AG08395 (cell line): ENCODE data around the gene STS.
A peak's percentile ranks its signal among the peaks of the same experiment; 100 is the strongest.
"Not testable (repeated sequence)": the region's sequence is repeated elsewhere in the genome, so short reads cannot be mapped to it uniquely, and the experiment has no call there.

ENCODE experiments used
- DNase-seq: peaks from one replicate; pipeline ENCODE4 v3.0.0; 2012; ENCODE audit warnings: mixed read lengths, low spot score

The STS gene

GRCh38 chrX:7139202-7140081 lies 8.1 kb upstream of the STS start:
- peak; percentile 70 for DNase-seq

DNA sequence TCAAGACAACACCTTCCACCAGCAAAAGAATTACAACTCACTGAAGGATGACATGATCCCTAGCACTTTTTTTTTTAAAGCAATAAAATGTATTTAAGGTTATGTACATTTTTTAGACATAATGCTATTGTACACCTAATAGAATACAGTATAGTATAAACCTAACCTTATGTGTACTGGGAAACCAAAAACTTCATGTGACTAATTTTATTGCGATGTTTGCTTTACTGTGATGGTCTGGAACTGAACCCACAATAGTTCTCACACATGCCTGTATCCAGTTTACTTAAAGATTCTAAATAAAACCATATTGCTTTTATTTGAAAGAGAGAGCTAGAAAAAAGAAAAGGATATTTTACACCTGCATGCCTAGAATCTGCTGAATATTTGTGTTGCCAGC lies 4.4 kb upstream of the STS start:
- DNase-seq, result no peak

DNA sequence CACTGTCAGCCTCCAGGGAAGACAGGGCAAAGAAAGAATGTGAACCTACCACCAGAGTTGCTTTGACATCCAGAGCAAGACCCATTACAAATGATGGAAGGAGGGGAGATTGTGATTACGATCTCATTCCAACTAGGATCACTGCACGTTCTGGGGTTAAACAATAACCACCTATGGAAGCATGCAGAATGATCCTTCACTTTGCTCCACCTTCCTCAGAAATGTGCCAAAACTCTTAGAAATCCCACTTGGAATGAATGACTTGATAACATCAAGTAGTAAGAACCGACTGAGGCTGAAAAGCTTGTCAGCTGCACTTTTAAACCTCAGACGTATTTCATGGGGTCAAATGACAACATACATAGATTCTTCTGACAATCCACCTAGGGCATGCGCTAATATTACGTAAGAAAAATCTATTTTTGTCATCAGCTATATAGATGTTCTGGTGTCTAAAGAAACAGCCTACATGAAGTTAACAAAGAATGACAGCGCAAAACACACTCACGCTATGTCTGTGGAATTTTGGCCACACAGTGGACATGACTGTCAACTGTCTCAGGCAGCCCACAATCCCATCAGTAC lies 3.5 kb upstream of the STS start:
- DNase-seq, result no peak

GRCh38 chrX:7145454-7145853 lies 2.1 kb upstream of the STS start:
- DNase-seq, result no peak

DNA sequence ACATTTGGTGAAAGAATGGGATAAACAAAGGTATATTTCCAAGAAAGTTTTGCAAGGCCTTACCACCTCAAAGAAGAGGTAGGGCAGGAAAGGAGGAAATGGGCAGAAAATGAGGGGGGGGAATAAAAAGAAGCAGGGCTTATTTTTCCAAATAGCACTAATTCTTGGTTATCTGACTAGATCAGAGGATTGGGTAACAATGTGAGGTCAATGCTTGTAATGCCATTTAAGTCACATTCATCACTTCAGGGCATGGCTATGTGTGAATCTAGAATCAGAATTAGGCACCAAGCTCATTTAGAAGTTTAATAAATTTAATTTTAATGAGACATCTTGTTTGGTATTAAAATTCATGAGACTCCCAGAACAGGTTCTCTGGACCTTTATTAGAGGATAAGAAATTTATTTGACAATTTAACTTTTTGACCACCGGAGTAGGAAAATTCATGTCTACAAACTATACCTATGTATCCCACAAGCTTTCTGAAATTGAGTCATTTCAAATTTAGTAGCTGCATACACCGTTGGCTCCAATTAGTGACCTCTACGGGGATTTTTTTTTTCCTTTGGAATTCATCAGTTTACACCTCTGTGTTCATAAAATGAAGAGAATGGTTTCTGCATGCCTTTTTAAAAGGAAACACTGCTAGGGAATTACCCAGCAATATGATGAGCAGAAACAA lies 1.4 kb upstream of the STS start:
- DNase-seq, result no peak

DNA sequence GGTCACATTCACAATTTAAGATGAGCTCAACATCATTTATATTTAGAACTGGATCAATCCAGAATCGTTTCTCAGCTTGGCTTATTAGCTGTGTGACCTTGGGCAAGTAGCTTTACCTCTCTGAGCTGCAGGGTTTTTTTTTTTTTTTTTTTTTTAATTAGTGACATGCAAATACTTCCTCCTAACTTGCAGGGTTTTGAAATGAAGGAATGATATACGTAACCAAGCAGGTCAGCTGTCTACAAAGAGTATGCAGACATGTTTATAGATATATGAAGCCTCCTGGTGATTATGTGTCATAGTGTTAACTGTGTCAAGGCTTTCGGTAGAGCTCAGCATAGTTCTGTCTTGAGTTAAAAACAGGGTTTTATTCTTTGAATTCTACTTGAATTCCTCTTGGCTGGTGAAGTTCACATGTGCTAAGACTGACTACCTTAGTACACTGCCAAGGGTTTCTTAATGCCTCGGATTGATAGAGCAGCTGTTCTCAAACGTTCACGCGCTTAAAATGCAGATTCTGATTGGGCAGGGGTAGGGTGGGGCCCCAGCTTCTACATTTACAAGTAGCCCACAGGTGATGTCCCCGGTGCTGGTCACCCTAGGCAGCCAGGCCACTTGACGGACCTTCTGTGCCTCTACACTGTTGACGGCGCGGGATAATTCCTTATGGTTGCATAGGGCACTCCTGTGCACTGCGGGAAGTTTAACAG lies 654 bp upstream of the STS start:
- DNase-seq, result no peak

DNA sequence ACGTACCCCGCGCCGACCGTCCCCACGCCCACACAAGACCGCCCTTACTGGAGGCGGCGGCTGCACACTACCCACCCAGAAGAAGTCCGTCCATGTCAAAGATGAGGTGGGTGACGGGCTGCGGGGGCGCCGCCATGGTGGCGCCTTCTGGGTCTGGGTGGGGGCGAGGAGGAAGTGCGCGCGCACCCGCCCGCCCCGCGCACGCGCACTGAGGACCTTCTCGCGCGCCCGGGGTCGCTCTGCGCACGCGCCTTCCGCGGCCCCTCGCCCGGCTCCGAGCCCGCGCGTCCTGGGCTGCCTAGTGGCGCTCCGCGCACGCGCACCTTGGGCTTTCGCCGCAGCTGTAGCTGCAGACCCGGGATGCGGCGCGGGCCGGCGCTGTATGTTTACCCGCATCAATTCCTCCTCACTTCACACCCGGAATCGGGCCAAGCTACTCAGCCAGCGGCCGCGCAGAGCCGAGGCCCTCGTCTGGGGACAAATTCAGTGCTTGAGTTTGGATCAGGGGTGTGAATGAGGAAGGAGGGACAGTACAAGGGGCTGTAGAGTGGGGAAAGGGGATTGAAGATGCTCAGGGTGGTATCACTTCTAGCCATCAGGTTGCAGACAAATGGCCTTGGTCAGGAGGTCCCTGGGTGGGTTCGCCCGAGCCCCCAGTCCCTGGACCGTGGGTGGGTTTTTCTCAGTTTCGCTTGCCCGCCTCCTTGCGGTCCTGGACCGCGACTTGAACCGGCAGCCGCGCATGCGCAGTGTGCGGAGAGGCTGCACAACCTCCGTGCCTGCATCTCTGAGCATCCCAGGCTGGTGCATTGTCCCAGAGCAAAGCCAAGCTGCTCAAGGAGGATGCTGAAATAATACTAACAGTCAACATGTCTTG lies 704 bp downstream of the STS start, which contains the start of gene PUDP:
Gene PUDP, minus strand, starts transcription at position 176 of the 877 bp plus-strand sequence. Its CDS starts 40 bp downstream, at position 136.
- peak; percentile 100 for DNase-seq

DNA sequence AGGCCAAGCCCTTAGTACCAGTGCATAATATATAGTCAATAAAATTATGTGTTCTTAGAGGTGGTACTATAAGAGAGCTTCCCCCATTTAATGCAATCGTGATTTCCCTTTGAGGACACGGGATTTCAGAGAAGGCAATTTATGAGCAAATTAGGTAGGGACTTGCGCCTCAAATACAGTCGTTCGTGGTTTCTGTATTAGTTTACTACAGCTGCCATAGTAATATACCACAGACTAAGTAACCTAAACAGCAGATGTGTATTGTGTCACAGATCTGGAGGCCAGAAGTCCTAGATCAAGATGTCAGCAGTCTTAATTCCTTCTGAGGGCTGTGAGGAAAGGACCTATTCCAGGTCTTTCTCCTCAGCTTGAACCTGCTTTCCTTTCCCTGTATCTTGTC lies 1.9 kb downstream of the STS start:
- no peak for DNase-seq

DNA sequence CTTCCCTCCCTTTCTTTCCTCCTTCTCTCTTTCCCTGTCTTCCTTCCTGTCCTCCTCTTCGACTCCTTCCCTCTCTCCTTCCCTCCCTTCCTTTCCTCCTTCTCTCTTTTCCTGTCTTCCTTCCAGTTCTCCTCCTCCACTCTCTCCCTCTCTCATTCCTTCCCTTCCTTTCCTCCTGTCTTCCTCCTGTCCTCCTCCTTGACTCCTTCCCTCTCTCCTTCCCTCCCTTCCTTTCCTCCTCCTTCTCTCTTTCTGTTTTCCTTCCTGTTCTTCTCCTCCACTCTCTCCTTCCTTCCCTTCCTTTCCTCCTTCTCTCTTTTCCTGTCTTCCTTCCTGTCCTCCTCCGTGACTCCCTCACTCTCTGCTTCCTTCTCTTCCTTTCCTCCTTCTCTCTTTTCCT lies 5.7 kb downstream of the STS start:
- no peak for DNase-seq

DNA sequence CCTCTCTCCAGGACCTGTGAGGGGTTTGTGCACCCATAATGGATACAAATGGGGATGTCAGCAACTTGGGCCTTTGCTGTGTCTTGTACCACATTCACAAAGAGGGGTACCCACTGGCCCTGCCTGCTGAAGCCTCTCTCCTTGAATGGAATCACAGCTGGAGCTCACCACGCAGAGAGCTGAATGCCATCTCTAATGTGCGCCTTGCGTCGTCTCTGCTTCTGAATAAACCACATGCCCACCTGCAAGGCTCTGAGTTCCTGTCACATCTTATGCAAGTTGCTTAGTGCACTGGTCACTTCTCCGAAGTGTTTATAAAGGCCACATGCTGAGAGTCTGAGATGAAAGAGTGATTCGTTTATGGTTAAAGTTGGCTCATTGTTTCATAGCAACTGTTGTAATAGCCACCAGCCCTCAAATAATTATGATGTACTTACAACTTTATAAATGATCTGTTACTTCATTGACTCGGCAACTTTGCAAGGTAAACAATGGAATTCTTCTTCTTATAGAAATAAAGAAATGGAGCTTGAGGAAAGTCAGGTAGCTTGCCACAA lies 6.6 kb downstream of the STS start:
- DNase-seq, result no peak

- DNase-seq, result no peak
These were observed 7.7 kb downstream of the STS start for GRCh38 chrX:7155163-7155562.

- no peak for DNase-seq
These were observed 9.4 kb downstream of the STS start for GRCh38 chrX:7156879-7157278.

DNA sequence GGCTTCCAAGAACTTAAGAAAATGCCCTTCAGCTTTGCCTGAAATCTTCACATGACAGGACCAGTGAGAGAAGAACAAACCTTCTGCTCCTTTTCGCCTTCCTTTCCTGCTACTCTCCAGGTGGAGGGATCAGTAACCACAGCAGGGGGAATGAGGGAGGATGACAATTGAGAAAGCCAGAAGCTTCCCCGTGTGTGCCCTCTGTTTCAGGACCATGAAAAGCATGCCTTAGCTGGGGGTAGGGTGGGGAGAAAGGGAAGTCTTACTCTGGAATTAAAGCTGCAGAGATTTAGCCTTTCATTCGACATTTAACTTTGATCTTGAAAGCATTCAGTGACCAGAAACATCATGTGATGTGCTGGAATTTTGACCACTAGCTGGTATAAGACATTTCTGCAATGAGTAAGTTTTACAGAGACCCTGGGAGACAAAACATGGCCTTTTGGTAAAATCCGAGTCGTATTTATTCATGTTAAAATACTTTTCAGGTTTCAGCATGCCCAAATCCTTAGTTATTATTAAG lies 11.0 kb downstream of the STS start:
- no peak for DNase-seq

DNA sequence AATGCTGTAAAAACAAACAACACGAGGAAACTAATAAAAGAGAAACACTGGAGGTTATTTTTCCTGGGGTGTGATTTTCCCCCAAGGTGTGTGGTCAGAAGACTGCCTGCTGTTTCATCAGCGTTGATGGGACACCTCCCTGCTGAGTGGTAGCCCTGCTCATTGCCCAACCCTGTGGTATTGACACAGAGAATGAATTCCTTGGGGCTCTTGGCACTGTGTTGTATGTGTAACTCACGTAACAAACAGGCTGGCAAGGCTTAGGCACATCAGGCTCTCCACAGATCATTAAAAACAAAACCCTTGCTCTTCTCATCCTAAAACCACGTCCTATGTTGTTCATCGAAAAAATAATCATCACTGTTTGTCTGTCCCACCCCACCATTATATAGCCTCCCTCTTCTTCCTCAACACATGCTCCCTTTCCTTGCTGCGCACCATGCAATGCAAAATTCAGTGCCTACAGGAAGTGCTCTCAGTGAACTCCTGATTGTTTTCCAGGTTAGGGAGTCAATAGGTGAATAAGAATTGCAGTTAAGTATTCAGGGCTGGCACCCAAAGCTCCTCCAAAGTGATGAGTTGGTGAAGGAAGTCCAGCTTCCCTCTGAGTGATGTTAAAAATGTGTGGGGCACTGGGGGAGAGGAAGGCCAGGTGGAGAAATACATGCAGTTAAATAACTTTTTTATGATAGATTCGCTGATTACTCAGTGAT lies 11.8 kb downstream of the STS start:
- peak; percentile 59 for DNase-seq

GRCh38 chrX:7163146-7163677 lies 15.7 kb downstream of the STS start:
- no peak for DNase-seq

- no peak for DNase-seq
These were observed 16.7 kb downstream of the STS start for GRCh38 chrX:7164174-7164573.

DNA sequence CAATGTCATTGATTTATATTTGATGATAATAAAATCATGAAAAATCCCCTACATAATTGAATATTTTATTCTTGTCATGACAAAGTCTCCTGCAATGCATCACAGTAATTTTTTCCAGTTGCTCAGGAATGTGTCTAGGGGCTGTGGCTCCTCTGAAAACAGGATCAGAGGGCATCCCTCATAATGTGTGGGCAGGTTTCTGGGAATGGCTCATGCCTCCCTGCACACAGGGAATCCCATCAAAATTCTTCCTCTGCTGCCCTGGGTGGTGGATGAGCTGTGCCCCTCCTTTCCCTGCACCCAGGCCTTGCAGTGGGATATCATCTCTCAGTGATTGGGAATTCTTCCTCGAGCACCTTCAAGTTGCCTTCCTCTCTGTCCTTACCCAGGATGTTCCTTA lies 20.9 kb downstream of the STS start:
- DNase-seq, result no peak

GRCh38 chrX:7169627-7170026 lies 22.1 kb downstream of the STS start:
- no peak for DNase-seq

GRCh38 chrX:7170898-7171297 lies 23.4 kb downstream of the STS start:
- DNase-seq, result no peak

DNA sequence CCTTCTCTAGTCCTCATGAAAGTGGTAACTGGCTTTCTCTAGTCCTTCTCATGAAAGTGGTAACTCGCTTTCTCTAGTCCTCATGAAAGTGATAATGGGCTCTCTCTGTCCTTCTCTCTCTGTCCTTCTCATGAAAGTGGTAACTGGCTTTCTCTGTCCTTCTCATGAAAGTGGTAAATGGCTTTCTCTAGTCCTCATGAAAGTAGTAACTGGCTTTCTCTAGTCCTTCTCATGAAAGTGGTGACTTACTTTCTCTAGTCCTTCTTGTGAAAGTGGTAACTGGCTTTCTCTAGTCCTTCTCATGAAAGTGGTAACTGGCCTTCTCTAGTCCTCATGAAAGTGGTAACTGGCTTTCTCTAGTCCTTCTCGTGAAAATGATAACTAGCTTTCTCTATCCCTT lies 31.3 kb downstream of the STS start:
- DNase-seq, result not testable (repeated sequence)
